CD4-positive, alpha-beta T cell treated with Interleukin-17A for 1 hour (primary cell): ENCODE results near the gene BNC2.

Experiments
- DNase-seq: peaks from one replicate; pipeline ENCODE4 v3.0.0-alpha.2; 2020

BNC2 gene

DNA sequence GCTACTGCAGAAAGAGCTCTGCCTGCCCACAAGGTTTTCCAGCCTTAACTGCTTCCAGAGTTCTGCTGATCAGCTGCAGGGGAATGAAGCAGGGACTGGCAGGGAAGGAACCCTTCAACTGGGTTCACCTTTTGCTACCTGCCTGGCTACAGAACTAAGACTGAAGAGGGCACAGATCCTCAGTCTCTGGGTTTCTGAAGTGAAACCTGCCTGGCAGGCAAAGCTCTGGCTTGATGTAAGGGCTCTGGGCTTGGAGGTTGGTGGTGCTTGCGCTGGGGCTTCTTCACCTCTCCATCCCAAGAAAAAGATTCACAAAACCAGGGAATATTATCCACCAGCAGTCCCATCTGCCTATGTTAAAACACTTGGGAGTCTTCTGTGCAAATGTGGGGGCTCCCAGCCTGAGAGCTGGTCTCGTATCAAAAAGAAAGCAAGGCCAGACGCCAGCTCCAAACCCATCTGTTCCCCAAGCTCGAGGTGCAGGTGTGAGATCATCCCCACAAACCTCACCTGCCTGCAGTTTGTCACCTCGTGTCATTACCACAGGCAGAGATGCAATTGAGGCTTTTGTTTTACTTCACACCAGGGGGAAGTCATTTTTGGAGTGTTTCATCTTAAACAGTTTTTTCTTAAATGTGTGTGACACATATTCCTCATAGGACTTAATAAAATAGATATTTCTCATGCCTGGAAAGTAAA lies 58.3 kb downstream of the BNC2 start:
- DNase-seq: no peak

DNA sequence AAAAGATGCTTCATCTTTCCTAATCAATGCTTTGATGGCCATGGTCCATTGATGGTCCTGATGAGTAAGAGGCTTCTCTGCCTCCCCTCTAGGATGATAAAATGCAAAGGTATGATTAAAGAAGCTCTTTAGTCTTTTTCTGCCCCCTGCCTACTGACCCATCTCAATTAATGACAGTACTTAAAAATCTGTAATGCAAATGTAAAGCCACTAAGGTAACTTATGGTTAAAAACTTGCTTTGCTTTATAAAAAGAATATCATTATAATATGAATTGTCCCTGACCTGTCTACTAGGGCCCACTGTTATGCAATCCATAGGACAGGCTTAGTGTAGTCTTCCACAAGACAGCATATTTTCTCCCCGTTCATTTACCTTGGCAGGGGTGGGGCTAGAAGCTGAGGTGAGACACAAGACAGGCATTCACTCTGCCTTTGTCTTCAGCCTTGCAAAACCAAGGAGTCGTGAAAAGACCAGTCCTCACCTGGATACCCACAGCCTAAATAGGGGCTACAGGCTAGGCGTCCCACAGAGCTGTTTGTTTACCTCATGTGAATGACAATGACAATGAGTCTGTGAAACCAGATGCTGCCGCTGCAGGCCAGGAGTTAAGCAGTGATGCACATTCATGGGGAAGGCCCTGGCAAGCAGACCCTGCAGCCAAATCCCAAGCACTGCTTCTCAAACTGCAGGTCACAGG lies 60.4 kb downstream of the BNC2 start:
- DNase-seq: no peak

DNA sequence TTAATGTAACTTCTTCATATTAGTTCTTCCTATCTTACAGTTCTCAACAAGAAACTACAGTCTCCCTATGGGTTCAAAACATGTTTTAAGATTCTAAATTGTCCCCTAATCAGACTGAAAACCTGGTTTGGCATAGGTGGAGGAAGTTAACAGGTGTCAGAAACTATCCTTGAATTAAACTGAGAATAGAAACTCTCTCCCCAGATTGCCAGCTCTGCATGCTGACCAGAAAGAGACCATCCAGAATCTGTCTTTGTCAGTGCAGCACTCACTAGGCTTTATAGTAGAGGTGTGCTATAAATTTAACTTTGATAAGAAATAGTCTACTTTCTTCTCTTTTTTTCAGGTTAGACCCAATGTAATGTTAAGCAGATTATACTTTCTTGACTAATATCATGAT lies 63.8 kb downstream of the BNC2 start:
- no peak for DNase-seq

DNA sequence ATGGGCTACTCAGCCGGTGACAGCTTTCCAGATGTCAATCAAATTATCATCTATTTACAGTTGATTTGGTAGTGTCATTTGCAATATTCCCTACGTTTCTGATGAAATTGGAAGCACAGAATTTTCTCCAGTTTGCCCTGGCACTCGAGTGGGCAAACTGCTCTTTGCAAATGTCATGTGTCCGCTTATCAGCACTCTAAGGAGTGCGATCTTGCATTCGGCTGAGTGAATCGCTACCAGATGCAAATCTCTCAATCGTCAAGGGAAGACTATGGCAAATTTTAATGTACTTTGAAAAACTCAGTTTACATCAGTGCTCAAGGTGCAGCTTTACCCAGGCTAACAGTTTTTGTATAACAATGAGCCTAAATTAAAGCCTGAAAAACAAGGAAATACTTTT lies 66.8 kb downstream of the BNC2 start:
- no peak for DNase-seq

DNA sequence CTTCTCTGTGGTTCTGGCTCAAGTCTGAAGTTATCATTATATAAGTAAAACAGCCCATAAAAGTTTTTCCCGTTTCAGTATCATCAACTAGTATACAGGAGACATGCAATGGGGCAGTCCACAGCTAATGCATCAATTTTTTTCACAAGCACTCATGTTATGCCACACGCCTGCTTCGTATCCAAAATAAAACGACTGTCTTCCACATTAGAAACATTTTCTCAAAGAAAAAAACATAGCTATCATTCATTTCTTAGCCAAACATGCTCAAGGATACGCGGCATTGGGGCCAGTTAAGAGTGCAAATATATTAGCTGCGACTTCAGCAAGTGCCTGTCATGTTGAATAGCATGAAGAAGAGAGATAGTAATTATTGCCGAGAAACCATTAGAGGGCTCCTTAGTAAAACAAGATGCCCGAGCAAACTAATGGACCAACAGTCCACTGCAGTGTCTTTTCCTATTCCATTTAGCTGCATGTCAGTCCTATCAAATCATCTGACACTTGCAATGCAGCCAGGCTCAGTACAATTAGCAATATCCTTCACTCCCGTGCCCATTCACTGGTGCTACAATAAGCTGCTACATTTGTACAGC lies 68.5 kb downstream of the BNC2 start:
- no peak for DNase-seq

DNA sequence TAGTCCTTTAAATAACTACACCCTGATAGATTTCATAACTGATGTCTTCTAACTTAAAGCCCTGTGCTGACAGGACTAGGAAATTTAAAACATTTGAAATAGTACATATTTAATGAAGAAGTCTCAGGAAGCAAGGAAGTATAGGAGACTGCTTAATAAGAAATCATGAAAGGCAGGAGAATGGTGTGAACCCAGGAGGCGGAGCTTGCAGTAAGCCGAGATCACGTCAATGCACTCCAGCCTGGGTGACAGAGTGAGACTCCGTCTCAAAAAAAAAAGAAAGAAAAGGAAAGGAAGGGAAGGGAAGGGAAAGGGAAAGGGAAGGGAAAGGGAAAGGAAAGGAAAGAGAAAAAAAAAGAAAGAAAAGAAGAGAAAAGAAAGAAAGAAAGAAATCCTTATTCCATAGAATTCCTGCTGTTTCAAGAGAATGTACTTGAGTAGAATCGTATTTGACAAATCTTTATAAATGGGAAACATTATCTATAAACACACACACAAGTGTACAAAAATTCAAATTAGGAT lies 74.1 kb downstream of the BNC2 start:
- DNase-seq: no peak

DNA sequence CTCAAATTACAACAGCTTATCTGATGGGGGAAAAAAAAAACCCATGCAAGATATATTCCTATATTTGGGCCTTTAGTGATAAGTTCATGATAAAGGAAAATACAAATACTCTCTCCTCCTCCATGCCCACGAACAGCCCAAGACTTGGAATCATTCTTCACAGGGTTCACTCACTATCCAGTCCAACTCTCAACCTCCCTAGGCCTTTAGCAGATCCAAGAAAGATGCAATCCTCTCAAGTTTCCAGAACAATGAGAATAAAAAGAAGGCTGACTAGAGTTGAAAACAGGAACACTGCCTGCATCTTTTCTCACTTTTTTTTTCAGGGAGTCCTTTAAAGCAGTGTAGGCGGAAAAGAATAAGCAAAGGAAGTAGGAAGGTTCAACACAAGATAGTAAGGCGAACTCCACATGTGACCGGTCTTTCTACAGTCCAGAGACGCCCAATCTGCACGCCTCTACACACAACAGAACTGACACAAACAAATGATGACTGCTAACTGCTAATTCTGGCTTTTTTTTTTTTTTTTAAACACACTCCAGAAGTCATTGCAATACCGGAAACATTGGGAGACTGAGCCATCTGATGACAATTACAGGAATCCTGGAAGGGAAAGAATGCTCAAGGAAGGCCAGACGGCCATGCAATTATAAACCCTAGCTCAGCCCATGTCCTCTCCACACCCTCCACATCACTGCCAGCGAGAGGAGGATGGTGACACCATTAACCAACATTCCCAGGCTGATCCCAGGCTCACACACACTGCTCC lies 75.4 kb downstream of the BNC2 start:
- DNase-seq: no peak

DNA sequence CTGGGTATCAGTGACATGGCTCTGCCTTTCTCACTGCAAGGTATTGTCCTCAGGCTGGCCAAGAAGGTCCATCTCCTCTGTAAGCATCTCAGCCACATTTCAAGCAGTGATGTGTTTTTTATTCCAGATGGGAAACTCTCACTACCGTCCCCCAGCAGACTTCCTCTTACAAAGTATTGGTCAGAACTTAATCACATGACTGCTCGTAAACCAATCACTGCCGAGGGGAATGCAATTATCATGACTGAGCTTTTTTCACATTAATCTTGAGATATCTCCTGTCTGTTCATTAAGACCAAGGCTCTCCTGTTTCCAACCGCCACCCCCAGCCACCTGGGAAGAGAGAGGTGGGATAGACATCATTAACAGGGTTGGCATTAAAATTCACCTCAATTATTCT lies 76.4 kb downstream of the BNC2 start:
- no peak for DNase-seq

DNA sequence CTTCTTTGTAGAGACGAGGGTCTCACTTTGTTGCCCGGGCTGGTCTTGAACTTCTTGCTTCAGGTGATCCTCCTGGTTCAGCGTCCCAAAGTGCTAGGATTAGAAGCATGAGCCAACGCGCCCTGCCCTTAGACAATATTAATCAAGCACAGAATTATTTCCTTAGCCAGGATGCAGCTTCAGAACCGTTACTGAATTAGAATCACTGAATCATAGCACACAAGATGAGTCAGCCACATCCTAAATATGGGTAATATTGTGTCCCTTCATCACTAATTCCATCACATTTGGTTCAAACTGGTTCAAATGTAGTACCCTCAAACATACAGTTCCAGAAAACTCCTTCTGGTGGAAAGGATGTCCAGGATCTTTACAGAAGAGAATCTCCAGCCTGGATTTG lies 82.7 kb downstream of the BNC2 start:
- no peak for DNase-seq

DNA sequence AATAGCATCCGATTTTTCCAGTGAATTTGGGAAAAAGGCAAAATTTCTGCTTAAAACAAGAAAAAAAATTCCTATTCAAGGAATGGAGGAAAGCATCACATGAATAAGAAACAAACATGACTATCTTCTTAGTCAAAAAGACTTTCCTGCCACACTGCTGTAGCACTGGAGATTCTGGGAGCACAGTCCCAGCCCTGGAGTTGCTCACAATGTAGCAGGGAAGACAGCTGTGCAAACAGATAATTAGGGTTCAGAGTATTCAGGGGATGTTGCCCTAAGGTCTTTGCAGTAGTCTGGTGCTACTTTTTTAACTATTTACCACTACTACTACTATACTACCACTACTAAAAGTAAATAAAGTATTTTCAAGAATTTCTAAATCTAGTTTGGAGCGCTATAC lies 86.5 kb downstream of the BNC2 start:
- DNase-seq: no peak

DNA sequence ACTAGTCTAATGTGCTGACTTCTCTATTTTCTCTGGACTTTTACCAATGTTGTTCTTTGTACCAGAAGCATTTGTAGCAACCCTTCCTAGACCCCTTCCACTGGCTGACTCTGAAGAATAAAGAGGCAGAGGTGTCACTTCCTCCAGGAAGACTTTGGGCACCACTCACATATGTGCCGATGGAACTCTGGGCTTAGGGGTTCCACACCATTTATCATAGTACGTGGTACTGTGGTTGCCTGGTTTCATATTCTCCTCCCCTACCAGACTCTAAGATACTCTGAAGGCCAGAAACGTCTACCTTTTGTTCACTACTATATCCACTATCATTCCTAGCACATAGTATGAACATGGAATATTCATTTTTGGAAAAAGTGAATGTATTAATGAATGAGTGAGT lies 88.0 kb downstream of the BNC2 start:
- no peak for DNase-seq

DNA sequence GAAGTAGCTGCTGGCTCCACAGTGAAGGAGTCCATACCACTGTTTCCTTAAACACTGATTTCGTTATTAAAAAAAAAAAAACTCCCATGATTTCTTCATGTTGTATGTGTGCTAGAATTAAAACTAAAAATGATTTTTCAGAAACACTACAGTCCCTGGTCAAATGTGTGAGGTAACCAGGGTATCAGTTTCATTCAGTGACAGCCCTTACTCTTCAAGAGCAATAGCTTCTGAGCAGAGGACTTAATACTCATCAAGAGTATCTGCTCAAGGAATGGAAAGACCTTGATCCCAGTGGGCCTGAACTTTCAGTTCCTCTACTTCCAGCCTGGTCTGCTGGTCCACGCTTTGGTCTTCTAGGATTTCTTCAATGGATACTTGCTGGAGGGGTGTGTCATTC lies 95.1 kb downstream of the BNC2 start:
- no peak for DNase-seq

DNA sequence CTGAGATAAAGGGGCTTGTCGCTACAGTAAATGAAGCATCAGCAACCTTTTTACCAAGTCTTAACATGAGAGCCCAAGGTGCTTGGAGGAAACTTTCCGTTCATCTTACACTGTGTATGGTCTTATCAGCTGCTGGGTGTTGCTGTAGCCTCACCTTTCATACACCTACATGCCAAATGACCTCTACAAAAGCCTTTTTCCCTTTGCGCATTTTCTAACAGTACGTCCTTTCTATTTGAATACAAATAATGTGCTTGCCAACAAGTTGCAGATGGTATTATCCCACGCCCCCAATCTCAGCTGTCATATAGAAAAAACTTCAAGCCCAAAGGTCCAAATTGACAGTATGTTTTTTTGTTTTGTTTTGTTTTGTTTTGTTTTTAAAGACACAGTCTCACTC lies 96.9 kb downstream of the BNC2 start:
- DNase-seq: no peak

DNA sequence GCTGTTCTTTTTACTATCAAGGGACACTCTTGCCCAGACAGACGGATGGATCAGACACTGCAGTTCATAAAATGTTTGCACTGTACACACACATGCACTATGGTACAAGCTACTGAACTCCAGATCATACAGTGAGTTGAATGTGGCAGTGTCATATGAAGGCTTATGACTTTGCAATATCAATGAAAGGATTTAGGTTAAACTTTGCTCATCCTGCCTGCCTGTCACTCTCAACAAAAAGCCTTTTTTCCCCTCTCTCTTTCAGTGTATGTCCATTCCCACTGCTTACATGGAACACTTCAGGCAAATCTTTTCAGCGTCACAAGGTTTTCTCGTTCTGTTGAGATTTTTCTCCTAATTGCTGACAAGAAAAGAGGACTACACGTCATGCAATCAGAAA lies 97.4 kb downstream of the BNC2 start:
- DNase-seq: no peak

DNA sequence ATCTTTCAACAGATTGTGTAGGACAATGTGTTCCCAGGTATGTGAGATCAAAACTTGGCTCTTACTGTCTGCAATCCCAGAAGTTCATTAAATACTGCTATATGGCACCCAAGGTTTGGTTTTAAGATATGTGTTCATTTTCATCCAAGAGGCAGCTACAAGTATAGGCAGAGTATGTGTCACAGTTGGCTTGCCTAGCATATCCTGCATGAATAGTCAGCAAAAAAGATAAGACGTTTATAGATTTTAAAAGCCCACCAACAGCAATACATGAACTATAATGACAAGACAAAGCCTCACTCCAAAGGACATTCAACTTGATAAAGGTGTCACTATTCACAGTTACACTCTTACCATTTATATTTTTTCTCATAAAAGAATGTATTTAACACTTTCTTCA lies 99.1 kb downstream of the BNC2 start:
- DNase-seq: no peak

DNA sequence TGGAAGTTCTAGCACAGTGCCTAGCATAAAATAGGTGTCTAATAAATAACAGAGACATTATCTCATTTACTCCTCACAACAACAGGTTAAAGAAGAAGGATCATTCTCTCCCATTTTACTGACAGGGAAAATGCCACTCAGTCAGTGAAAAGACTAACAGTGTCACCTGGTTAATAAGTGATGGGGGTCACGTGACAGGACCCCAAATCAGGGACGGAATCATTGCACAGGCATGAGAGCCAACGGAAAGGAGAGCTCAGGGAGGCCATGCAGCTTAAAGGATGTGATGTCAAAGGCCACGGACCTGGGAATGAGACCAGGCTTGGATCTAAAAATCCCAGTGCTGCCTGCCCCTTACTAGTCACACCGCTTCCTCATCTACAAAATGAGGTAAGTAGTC lies 101.2 kb downstream of the BNC2 start:
- DNase-seq: no peak

DNA sequence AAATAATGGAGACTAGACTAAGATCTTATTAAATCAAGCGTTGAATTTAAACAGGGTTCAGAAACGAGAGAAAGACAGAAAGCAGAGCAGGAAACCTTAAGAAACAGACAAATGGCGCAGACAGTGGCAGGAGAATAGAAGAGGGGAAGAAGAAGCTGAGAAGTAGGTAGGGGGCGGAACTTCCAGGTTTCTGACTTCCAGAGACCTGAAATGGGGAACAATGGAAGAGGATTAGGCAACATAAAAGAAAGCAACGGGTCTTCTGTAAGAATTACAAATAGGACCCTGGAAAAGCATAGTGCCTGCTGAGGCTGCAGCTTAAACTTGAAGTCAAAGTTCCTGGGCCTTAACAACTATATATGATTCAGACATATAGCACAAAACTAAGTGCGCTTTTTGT lies 101.7 kb downstream of the BNC2 start:
- no peak for DNase-seq

DNA sequence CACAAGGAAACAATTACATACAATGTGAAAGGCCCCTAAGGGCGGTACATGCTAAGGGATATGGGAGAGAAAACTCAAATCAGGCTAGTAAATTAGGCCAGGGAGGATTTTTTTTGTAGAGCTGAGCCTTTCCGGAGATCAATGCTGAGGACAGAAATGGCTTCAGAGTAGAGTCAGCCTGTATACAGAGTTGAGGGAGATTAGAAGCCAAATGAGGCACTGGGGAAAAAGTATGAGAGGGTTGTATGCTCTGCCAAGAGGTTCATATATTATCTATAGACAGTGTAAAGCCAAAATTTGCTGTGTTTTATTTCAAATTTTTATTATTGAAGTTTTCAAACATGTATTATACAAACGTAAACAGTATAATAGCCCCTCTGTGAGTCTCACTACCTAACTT lies 103.1 kb downstream of the BNC2 start:
- DNase-seq: no peak

DNA sequence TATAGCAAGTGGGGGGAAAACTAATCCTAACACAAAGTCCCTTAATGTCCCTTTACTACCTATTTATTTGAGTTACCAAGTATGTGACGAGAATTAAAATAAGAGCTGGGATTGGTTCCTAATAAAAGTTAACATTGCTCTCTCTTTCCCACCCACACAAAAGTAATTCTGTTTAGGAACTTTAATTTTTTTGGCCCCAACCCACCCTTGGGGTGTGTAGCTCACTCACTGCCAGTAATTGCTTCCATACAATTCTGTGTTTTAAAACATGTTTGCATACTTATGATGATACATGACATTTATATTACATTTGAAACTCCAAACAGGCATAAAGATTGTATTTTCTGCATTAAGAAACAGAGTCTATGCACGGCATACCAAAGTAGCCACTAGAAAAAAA lies 106.5 kb downstream of the BNC2 start:
- no peak for DNase-seq

DNA sequence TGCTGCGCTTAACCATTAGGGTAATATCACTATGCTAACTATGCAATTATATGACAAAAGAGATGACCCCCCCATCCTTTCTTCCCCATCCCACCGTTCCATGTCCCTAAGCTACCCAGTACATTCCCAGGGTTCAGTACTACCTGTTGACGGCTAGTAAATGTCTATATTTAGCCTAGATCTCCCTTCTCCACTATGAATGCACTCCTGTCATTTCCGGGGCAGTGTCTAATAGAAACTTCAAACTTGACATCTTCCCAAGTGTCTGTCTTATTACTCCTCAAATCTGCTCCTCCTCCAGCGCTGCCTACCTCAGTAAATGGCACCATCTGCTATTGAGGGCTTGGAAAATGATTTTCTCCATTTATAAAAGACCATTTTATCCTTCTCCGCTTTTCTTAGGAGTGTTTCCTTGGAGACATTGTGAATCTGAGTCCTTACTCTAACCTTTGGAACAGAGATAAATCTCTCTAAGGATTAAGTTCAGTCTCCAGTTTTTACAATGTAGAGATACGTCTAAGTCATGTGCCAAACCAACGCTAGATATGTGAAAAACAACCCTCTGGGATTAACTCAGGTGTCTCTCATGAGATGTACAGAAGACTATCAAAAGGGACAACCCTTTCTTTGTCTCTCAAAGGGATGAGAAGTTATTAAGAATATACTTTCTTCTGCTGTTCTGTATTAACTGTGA lies 114.9 kb downstream of the BNC2 start:
- DNase-seq: no peak

DNA sequence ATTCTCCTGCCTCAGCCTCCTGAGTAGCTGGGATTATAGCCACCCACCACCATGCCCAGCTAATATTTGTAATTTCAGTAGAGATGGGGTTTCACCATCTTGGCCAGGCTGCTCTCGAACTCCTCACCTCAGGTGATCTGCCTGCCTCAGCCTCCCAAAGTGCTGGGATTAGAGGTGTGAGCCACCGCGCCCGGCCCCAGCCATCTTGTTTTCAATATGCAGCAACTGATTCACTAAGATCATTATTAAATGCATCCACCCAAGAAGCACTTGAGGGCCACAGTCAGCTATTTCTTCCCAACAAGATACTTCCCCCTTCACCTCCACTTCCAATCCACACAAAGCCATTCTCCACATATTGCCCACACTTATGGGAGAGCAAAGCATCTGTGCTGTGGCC lies 115.8 kb downstream of the BNC2 start:
- no peak for DNase-seq

DNA sequence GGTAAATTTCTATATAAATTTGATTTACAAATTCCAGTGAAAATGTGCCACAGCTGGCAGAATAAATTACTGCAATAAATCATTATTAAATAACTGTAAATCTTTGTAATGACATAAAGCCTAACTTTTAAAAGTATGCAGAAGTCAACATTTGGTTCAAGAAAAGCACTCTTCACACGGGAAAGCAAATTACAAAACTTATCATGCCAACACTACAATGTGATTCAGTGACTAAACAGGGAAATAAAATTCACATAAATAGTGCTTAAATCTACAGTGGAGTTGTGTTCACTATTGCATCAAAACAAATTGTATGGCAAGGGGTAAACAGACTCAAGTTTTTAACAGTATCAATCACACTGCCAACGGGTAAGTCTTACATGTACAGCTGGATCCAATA lies 117.2 kb downstream of the BNC2 start:
- DNase-seq: no peak

DNA sequence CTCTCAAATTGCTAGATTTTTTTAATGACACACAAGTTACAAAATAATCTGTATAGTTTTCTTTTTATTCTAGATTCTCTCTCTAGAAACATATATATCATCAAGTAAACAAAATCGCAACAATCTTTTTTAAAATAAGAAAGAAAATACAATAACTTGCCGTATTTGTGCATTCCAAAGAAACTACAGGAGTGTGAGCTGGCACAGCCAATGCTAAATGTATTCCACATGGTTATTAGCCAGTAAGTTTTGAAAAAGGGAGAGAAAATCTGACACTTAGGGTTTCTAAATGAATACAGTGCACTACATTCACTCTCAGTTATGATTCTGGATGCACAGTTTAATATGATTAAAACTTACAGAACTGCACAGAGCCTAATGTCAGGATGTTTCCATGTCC lies 117.9 kb downstream of the BNC2 start:
- DNase-seq: no peak
